K562 (cell line): ENCODE results near the gene CHPF2. TPM values are rescaled to one million over a fixed set of nuclear protein-coding genes. Genes with fewer than 3 reads are reported as not detected.
A peak's percentile ranks its signal among the peaks of the same experiment; 100 is the strongest.

Source experiments
- ATAC-seq: fragments of 200-7000 bp; cut with Tn5 transposase; 3 replicates; pipeline ENCODE4 v1.9.1; 2020; ENCODE audit warnings: moderate library complexity
- BruUV-seq: library from RNA; stranded (reverse); fragments of 400-500 nt; replicated peaks from 2 replicates; lab custom pipeline; 2021; lab: Mats Ljungman, UMichigan
- CTCF ChIA-PET: fragments of 300-600 bp; formaldehyde crosslinking; extraction: SDS; loops from one replicate; lab custom pipeline; 2021; ENCODE audit warnings: low intra/inter-chr PET ratio; lab: Yijun Ruan, JAX
- POLR2A ChIA-PET: fragments of 300-600, 350-650 bp; sonication (Branson Sonifier 250); formaldehyde crosslinking; extraction: SDS; loops from one replicate; lab custom pipeline; 2021; ENCODE audit warnings: antibody characterized with exemption, inconsistent platforms; lab: Yijun Ruan, JAX
- DNase-seq, 4 experiments: peaks; one replicate each; pipeline versions ENCODE4 v3.0.0 to v3.0.0-alpha.2; 2011 to 2018; ENCODE audit warnings: low spot score in 3 of 4, mixed read lengths in 3 of 4; ENCODE audit errors: extremely low read depth in 1 of 4
- FAIRE-seq: peaks from 2 replicates; lab custom pipeline; 2011; peaks lifted over from hg19 to GRCh38; lab: Jason Lieb, UNC
- H2AFZ ChIP-seq: 2 replicates; pipeline ENCODE4 v1.6.0; 2011; ENCODE audit warnings: low read depth, low read length, control low read depth, inconsistent platforms
- H3K27ac ChIP-seq: fragments of 200-600 bp; 3 replicates; pipeline ENCODE4 v1.8.0; 2011; ENCODE audit warnings: low read depth, mild to moderate bottlenecking, control low read depth, inconsistent platforms, low read length, moderate library complexity, mixed read lengths; ENCODE audit errors: extremely low read depth
- H3K27me3 ChIP-seq, 2 experiments: fragments of 300-600 bp in 1 of 2; 2 replicates in 1 of 2; 3 replicates in 1 of 2; pipeline versions ENCODE4 v1.6.0 to v1.8.0; 2011; ENCODE audit warnings: inconsistent platforms in 2 of 2, low read length in 2 of 2, mild to moderate bottlenecking in 1 of 2, mixed read lengths in 1 of 2, moderate library complexity in 1 of 2; ENCODE audit not compliant: control insufficient read depth in 2 of 2, insufficient read depth in 2 of 2
- H3K36me3 ChIP-seq: fragments of 300-600 bp; 3 replicates; pipeline ENCODE4 v1.8.0; 2011; ENCODE audit warnings: mild to moderate bottlenecking, low read length, inconsistent platforms; ENCODE audit not compliant: control insufficient read depth, insufficient read depth
- H3K4me1 ChIP-seq, 2 experiments: fragments of 200-600 bp in 1 of 2; replicated peaks in 1 of 2; 2 replicates in 1 of 2; 3 replicates in 1 of 2; pipeline versions ENCODE4 v1.5.1 to v1.8.0; 2011; ENCODE audit warnings: inconsistent platforms in 2 of 2, low read length in 2 of 2, mild to moderate bottlenecking in 1 of 2, mixed read lengths in 1 of 2, moderate library complexity in 1 of 2; ENCODE audit not compliant: control insufficient read depth in 2 of 2, insufficient read depth in 2 of 2
- H3K4me2 ChIP-seq: 2 replicates; pipeline ENCODE4 v1.6.1; 2011; ENCODE audit warnings: low read length, control low read depth, inconsistent platforms, mixed read lengths; ENCODE audit not compliant: insufficient read depth
- H3K4me3 ChIP-seq: fragments of 200-600 bp; sonication (generic), shearing (Covaris generic); 2 replicates; pipeline ENCODE4 v1.5.1; 2016; ENCODE audit warnings: control low read depth, inconsistent platforms
- H3K79me2 ChIP-seq: fragments of 200-600 bp; 3 replicates; pipeline ENCODE4 v1.8.0; 2011; ENCODE audit warnings: low read length, inconsistent platforms; ENCODE audit not compliant: control insufficient read depth, insufficient read depth
- H3K9ac ChIP-seq, 2 experiments: 2 replicates each; pipeline versions ENCODE4 v1.6.0 to v1.6.1; 2011; ENCODE audit warnings: low read depth in 2 of 2, low read length in 2 of 2, control low read depth in 1 of 2, inconsistent platforms in 1 of 2, mild to moderate bottlenecking in 1 of 2, mixed read lengths in 1 of 2; ENCODE audit not compliant: insufficient read depth in 1 of 2
- H3K9me1 ChIP-seq: one replicate; pipeline ENCODE4 v1.6.0; 2011; ENCODE audit warnings: inconsistent platforms, mild to moderate bottlenecking, low read length, moderate library complexity; ENCODE audit not compliant: control insufficient read depth, insufficient read depth
- H3K9me3 ChIP-seq: replicated peaks from 2 replicates; pipeline ENCODE4 v1.5.1; 2011; ENCODE audit warnings: low read depth, low read length, inconsistent platforms; ENCODE audit not compliant: control insufficient read depth, insufficient read depth
- H4K20me1 ChIP-seq: replicated peaks from 2 replicates; pipeline ENCODE4 v1.6.1; 2011; ENCODE audit warnings: low read length, inconsistent platforms, mixed read lengths; ENCODE audit not compliant: control insufficient read depth, insufficient read depth
- MGA ChIP-seq: fragments of 450-650 bp; IDR thresholded peaks from 2 replicates; pipeline ENCODE4 v1.6.1; 2016; ENCODE audit warnings: mild to moderate bottlenecking, moderate library complexity
- PCBP1 ChIP-seq: fragments of 200-400 bp; formaldehyde crosslinking; IDR thresholded peaks from 2 replicates; pipeline ENCODE4 v1.6.1; 2018; ENCODE audit warnings: mild to moderate bottlenecking, low read depth, low read length; ENCODE audit not compliant: poor library complexity, severe bottlenecking
- WGBS: fragments of 100-300 bp; shearing (Covaris generic); methylation state at CpG from one replicate; pipeline ENCODE4 v1.1.6; 2016; ENCODE audit warnings: low coverage, mixed read lengths; ENCODE audit not compliant: insufficient coverage; ENCODE audit errors: missing lambda C conversion rate; 5-methylcytosine and 5-hydroxymethylcytosine counted together
- in situ Hi-C: fragments of 300-500 bp; cut with MboI; formaldehyde crosslinking; loops from 4 replicates; pipeline ENCODE4 v1.15.0; 2018; ENCODE audit warnings: inconsistent platforms, mixed read lengths
- intact Hi-C: fragments of 100-400 bp; cut with micrococcal nuclease; formaldehyde crosslinking; loops from 2 replicates; pipeline ENCODE4 v1.14.2; 2022
- polyA plus RNA-seq, 8 experiments: library from polyadenylated mRNA; depleted of rRNA in 4 of 8; stranded (reverse) in 5 of 8; unstranded in 3 of 8; fragments of >200 nt; fragmentation: Nextera tagmentation in 2 of 8; fragmentation: Illumina TruSeq in 1 of 8; extraction: Ambion mirVana in 2 of 8; extraction: Trizol in 1 of 8; gene quantifications; 2 replicates each; pipeline versions ENCODE4 v1.2.1 to v1.2.3, GENCODE V29; 2011 to 2014; ENCODE audit warnings: inconsistent platforms in 1 of 8, missing spikeins in 1 of 8
- total RNA-seq, 7 experiments: library from RNA; depleted of rRNA in 6 of 7; stranded (reverse); fragments of >200 nt in 6 of 7; fragmentation: Illumina TruSeq in 2 of 7; extraction: Trizol in 2 of 7; gene quantifications; 2 replicates each; pipeline versions ENCODE4 v1.2.1 to v1.2.3, GENCODE V29; 2011 to 2021; ENCODE audit warnings: low replicate concordance in 1 of 7
- TF ChIP-seq, protein P1 (sequence below), 2 experiments: fragments of 200-800 bp in 1 of 2; sonication (Bioruptor generic) in 1 of 2; sonication (generic) in 1 of 2; formaldehyde crosslinking in 1 of 2; IDR thresholded peaks in 1 of 2; conservative IDR thresholded peaks in 1 of 2; 2 replicates each; pipeline versions ENCODE4 v1.5.0 to v1.6.1; 2016 to 2020; ENCODE audit warnings: missing compliant biosample characterization in 1 of 2, missing genetic modification characterization in 1 of 2, missing genetic modification reagents in 1 of 2

CHPF2 gene
- total and polyA plus RNA-seq, 9 of the 15 experiments (the other 6 are each of a cell fraction or from before 2014, with no cell fraction given), result 0.08 to 32.8 (median 10.5) TPM

DNA sequence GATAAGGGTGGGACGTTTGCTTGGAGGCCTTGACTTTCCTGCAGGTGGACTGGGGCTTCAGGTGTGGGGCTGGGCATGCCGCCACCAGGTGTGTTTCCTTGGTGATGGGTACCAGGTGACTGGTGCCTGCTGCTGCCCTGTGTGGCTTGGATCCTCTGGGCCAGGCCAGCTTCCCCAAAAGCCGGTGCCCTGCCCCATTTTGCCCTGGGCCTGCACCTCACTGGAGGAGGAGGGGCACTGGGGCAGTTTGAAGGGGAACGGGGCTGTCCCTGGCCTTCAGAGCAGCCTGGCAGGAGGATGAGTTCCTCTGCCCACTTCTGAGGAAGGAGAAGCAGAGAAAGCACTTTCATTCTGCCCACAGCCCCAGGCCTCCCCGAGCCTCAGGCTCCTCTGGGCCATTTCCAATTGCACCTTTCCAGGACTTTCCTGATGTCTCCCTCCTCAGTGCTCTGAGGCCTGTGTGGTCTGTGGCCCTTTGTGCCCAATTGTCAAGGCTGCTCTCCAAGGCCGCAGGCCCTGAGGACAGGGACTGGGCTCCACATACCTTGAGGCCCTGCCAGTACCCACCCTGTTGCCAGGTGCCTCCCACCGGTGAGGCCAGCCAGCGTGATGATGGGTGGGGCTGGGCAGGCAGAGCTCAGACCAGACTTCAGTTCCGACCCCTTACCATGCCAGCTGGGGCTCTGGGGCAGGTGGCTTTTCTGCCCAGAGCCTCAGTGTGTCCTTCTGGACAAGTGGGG lies 41.5 kb downstream of the CHPF2 start:
- POLR2A ChIA-PET, result interaction anchor here (0.6 to 1.2 kb wide), 4 partner anchors 10 to 74 kb away, joined by 3 to 4 read pairs (median 4); no protein-coding TSS in a partner anchor
- ATAC-seq (no peak), DNase-seq (no peak), FAIRE-seq (no peak)
- Histone ChIP-seq H2AFZ (no peak overlapping the region), H3K4me1 (peaks cover 11 to 44% of the 10 kb centered on the region in 2 experiments; a peak in 4 of 5 replicates), H3K27ac (no peak overlapping the region), H3K4me2 (no peak overlapping the region), H3K9me1 (peaks cover 6% of the 10 kb centered on the region), H3K9me3 (no peaks in the 10 kb centered on the region), H3K4me3 (no peak overlapping the region), H3K9ac (peak overlapping the region in 1 of 2 experiments; percentile 11; a peak in 1 of 4 replicates), H3K27me3 (peaks cover 23 to 84% of the 10 kb centered on the region in 2 experiments; a peak in 4 of 5 replicates), H3K36me3 (no peaks in the 10 kb centered on the region), H4K20me1 (peaks cover 17% of the 10 kb centered on the region), H3K79me2 (no peaks in the 10 kb centered on the region)
- TF ChIP-seq PCBP1, result no peak
- TF ChIP-seq, protein P1, sequence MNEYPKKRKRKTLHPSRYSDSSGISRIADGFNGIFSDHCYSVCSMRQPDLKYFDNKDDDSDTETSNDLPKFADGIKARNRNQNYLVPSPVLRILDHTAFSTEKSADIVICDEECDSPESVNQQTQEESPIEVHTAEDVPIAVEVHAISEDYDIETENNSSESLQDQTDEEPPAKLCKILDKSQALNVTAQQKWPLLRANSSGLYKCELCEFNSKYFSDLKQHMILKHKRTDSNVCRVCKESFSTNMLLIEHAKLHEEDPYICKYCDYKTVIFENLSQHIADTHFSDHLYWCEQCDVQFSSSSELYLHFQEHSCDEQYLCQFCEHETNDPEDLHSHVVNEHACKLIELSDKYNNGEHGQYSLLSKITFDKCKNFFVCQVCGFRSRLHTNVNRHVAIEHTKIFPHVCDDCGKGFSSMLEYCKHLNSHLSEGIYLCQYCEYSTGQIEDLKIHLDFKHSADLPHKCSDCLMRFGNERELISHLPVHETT (CRISPR knock-in tag; conservative IDR thresholded peaks at IDR 0.05 in 1 of 2, IDR thresholded peaks at IDR 0.05 in 1 of 2), result 0 out of 4 replicates have a peak, but pooled peaks of 1 of the 2 experiments have one; percentile 12
- TF ChIP-seq MGA, result no peak
- no TSS peak for BruUV-seq
- CTCF ChIA-PET, result no interaction called here
- in situ Hi-C loops (no loop called here), intact Hi-C loops (loop anchor here (2.0 kb wide), 1 partner anchor 29 kb away; no protein-coding TSS in a partner anchor)
- WGBS, result 4% methylated on average over 8 of the region's 9 CpGs
